ENCODE measurements around the gene ASAP2.

Gene ASAP2

DNA sequence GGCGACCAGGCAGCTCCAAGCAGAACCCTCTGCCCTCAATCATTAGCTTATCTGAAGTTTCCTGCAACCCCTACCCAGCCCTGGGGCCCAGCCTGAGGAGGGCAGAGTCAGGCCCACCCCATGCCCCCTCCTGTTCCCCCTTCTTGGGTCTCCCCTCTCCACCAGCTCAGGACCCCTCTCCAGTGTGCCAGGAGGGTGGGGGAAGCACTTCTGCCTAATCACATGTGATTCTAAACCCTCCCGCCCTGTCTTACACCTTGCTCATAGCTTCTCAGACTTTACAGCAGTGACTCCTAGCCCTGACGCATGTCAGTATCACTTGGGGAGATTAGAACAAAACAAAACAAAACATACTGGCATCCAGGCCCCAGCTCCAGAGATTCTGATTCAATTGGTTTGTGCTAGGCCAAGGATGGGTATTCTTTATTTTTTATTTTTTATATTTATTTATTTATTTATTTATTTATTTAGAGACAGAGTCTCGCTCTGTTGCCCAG lies 42.5 kb upstream of the ASAP2 start:
- H3K4me3 ChIP-seq (ENCODE audit: low read depth, low read length), result no peak overlapping the region
- ChIA-PET POLR2A (no interaction called here), CTCF (interaction anchor here (1.2 to 1.9 kb wide), 8 partner anchors 10 to 207 kb away, joined by 3 to 9 read pairs (median 6); no protein-coding TSS in a partner anchor)
- no peak for DNase-seq (ENCODE audit: low read depth, low spot score)
- TF ChIP-seq, protein P1, sequence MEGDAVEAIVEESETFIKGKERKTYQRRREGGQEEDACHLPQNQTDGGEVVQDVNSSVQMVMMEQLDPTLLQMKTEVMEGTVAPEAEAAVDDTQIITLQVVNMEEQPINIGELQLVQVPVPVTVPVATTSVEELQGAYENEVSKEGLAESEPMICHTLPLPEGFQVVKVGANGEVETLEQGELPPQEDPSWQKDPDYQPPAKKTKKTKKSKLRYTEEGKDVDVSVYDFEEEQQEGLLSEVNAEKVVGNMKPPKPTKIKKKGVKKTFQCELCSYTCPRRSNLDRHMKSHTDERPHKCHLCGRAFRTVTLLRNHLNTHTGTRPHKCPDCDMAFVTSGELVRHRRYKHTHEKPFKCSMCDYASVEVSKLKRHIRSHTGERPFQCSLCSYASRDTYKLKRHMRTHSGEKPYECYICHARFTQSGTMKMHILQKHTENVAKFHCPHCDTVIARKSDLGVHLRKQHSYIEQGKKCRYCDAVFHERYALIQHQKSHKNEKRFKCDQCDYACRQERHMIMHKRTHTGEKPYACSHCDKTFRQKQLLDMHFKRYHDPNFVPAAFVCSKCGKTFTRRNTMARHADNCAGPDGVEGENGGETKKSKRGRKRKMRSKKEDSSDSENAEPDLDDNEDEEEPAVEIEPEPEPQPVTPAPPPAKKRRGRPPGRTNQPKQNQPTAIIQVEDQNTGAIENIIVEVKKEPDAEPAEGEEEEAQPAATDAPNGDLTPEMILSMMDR (IDR thresholded peaks at IDR 0.05; ENCODE audit: insufficient read depth, low read length, missing control alignments), result no peak

DNA sequence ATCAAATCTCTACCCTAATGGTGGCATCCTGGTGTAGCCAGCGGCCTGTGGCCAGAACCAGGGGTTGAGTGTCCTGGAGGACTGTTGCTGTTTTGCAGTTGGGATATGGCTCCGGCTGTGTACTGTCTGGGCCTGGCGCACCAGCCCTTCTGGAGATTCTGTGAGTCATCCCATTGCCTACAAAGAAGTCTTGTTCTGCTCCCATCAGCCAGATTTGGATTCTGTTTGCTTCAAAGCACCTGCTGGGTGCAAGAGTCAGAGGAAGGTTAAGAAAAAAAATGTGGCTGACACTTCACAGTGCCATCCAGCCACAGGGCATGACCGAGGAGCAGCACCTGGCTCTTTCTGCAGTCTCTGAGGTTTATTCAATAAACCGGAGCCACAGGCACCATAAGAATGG lies 41.0 kb upstream of the ASAP2 start:
- no peak overlapping the region for H3K4me3 ChIP-seq (ENCODE audit: low read depth, low read length)
- no peak for DNase-seq (ENCODE audit: low read depth, low spot score)
- TF ChIP-seq, protein P1 (IDR thresholded peaks at IDR 0.05; ENCODE audit: insufficient read depth, low read length, missing control alignments), result no peak
- CTCF ChIA-PET, result interaction anchor here (1.6 kb wide), 1 partner anchor 206 kb away, joined by 3 read pairs; no protein-coding TSS in a partner anchor
- POLR2A ChIA-PET, result interaction anchor here (0.7 kb wide), 1 partner anchor 126 kb away, joined by 3 read pairs; no protein-coding TSS in a partner anchor

DNA sequence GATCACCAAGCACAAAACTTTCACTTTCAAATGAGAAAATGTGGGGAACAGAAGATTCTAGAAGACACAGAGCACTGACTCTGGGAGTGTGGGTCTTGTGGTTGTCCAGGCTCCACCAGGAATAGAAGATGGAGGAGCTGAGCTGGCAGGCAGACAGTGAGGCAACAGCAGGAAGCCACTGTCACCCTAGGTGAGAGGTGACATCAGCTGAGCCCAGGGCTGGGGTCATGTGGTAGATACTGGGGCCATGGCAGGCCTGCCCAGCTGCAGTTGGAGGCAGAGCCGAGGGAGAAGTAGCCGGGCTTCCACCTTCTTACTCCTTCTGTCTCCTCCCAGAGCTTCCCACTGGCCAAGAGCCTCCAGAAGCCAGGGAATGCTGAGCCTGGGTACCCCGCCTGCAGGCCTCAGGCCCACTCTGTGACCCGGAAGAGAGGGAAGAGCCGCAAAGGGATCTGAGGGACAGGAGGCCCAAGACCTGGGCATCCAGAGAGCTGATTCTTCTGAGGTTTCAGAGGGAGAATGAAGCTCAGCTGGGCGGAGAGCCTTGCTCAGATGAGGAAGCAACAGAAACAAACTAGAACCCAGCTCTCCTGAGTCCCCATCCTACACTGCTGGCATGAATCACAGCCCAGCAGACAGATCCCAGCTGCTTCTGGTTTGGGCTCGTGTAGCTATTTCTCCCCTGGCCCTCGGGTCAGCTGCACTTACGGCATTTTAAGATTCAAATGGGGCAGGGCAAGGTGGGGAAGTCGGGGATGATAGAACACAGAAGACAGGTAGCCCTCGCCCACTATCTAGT lies 39.8 kb upstream of the ASAP2 start:
- no peak overlapping the region for H3K4me3 ChIP-seq (ENCODE audit: low read depth, low read length)
- DNase-seq (ENCODE audit: low read depth, low spot score), result no peak
- ChIA-PET CTCF (interaction anchor here (0.9 to 1.0 kb wide), 2 partner anchors 12 to 204 kb away, joined by 3 to 4 read pairs; no protein-coding TSS in a partner anchor), POLR2A (interaction anchor here (0.6 to 1.3 kb wide), 2 partner anchors 12 to 27 kb away, joined by 4 to 8 read pairs; no protein-coding TSS in a partner anchor)
- TF ChIP-seq, protein P1 (IDR thresholded peaks at IDR 0.05; ENCODE audit: insufficient read depth, low read length, missing control alignments), result no peak

DNA sequence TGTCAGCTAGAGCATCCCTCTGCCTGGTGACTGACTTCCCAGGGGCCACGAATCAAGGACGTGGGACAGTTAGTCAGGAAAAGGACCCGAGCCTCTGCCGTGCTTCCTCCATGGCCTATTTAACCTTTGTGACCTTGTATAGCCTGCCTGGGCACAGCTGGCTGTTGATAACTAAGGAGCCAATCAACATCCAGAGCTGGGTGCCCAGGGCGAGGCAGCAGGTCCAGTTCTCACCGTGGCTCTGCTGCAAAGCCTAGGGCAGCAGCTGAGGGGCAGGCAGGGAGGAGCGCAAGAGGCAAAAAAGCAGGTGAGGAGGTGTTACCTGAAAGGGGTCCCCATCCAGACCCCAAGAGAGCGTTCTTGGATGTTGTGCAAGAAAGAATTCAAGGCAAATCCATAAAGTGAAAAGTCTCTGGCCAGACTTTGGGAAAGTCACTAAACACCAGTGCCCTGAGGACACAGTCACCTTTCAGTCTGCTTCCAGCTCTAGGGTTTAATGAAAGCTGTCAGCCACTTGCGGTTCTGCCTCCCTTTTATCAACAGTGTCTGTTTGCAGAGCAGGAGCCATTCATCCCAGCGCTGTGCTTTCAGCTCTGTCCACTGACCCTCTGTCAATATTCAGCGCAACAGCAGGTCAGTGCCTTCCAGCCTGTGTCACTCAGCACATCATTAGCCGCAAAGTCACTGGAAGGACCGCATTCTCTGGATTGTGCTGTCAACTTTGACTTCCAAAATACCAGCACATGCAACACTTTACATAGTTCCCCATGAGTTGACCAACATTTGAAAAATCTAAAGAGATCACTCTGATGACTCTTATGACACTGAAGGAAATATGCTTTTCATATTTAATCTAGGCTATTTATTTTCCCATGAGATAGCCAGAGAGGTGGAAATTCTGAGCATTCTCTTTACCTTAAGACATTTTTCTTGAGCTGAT lies 38.6 kb upstream of the ASAP2 start:
- ChIA-PET POLR2A (no interaction called here), CTCF (interaction anchor here (1.0 to 1.4 kb wide), 2 partner anchors 11 to 38 kb away, joined by 3 to 4 read pairs; no protein-coding TSS in a partner anchor)
- no peak overlapping the region for H3K4me3 ChIP-seq (ENCODE audit: low read depth, low read length)
- DNase-seq (ENCODE audit: low read depth, low spot score), result no peak
- TF ChIP-seq, protein P1 (IDR thresholded peaks at IDR 0.05; ENCODE audit: insufficient read depth, low read length, missing control alignments), result no peak

DNA sequence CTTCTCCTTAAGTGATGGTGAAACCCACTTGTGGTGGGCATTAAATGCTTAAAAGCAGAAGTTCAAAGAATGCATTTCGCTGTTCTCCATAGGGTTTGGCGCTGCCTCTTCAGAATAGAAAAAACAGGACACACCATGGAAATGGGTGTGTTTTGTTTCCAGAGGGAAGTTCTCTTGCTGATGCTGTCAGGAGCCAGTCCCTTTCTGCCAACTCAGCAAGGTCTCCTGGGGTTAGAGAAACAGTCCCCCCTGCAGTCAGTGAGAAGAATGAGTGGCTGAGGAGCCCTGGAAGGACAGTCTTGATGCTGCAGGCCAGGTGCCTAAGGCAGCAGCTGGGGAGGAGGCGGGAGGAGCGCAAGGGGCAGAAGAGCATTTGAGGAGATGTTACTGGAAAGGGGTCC lies 37.8 kb upstream of the ASAP2 start:
- TF ChIP-seq, protein P1 (IDR thresholded peaks at IDR 0.05; ENCODE audit: insufficient read depth, low read length, missing control alignments), result no peak
- POLR2A ChIA-PET, result no interaction called here
- DNase-seq (ENCODE audit: low read depth, low spot score), result no peak
- H3K4me3 ChIP-seq (ENCODE audit: low read depth, low read length), result no peak overlapping the region
- CTCF ChIA-PET, result interaction anchor here (1.4 kb wide), 1 partner anchor 37 kb away, joined by 4 read pairs; no protein-coding TSS in a partner anchor
